Endothelial cell of umbilical vein (primary cell): Measurements from ENCODE around the gene DTD1. TPM values are rescaled to one million over a fixed set of nuclear protein-coding genes. Genes with fewer than 3 reads are reported as not detected.

Source experiments
- BruUV-seq: library from RNA; stranded (reverse); fragments of 400-500 nt; replicated peaks from 2 replicates; lab custom pipeline; 2021; lab: Mats Ljungman, UMichigan
- CTCF ChIA-PET: fragments of 300-600, 350-600 bp; sonication (Branson Sonifier 250); formaldehyde crosslinking; loops from one replicate; lab custom pipeline; 2021; ENCODE audit warnings: antibody characterized with exemption, inconsistent platforms; lab: Charles Lee
- POLR2A ChIA-PET: fragments of 300-600, 350-600 bp; sonication (Branson Sonifier 250); formaldehyde crosslinking; loops from one replicate; lab custom pipeline; 2021; ENCODE audit warnings: antibody characterized with exemption, inconsistent platforms; lab: Charles Lee
- DNase-seq: peaks from one replicate; pipeline ENCODE4 v3.0.0-alpha.2; 2011; ENCODE audit warnings: low read depth, low spot score
- FAIRE-seq: peaks from 2 replicates; lab custom pipeline; 2011; peaks lifted over from hg19 to GRCh38; lab: Jason Lieb, UNC
- H2AFZ ChIP-seq: 2 replicates; pipeline ENCODE4 v1.6.0; 2012; ENCODE audit warnings: low read depth, low read length, control low read depth, inconsistent platforms
- H3K27ac ChIP-seq: 2 replicates; pipeline ENCODE4 v1.5.1; 2011; ENCODE audit warnings: low read depth, mild to moderate bottlenecking, control low read depth, low read length, moderate library complexity; ENCODE audit not compliant: insufficient read depth
- H3K27me3 ChIP-seq, 2 experiments: 2 replicates each; pipeline versions ENCODE4 v1.6.0 to v1.6.1; 2011; ENCODE audit warnings: low read length in 2 of 2, mixed read lengths in 1 of 2; ENCODE audit not compliant: control insufficient read depth in 2 of 2, insufficient read depth in 2 of 2
- H3K36me3 ChIP-seq, 2 experiments: 2 replicates in 1 of 2; 3 replicates in 1 of 2; pipeline ENCODE4 v1.5.1; 2011; ENCODE audit warnings: low read length in 2 of 2, mild to moderate bottlenecking in 1 of 2, moderate library complexity in 1 of 2; ENCODE audit not compliant: control insufficient read depth in 2 of 2, insufficient read depth in 2 of 2; ENCODE audit errors: extremely low read depth in 1 of 2
- H3K4me1 ChIP-seq: 3 replicates; pipeline ENCODE4 v1.5.1; 2011; ENCODE audit warnings: mild to moderate bottlenecking, low read length; ENCODE audit not compliant: control insufficient read depth, insufficient read depth; ENCODE audit errors: extremely low read depth
- H3K4me2 ChIP-seq: 2 replicates; pipeline ENCODE4 v1.6.1; 2011; ENCODE audit warnings: low read length, control low read depth, mixed read lengths; ENCODE audit not compliant: insufficient read depth
- H3K4me3 ChIP-seq, 3 experiments: fragments of 200-600 bp in 1 of 3; sonication (generic), shearing (Covaris generic) in 1 of 3; replicated peaks in 1 of 3; 2 replicates each; pipeline ENCODE4 v1.5.1; 2011 to 2016; ENCODE audit warnings: control low read depth in 3 of 3, low read length in 3 of 3, mild to moderate bottlenecking in 2 of 3, inconsistent platforms in 1 of 3, low read depth in 1 of 3, moderate library complexity in 1 of 3; ENCODE audit not compliant: insufficient read depth in 1 of 3
- H3K79me2 ChIP-seq: 2 replicates; pipeline ENCODE4 v1.6.0; 2012; ENCODE audit warnings: low read length, inconsistent platforms; ENCODE audit not compliant: control insufficient read depth, insufficient read depth
- H3K9ac ChIP-seq: replicated peaks from 2 replicates; pipeline ENCODE3; 2011; ENCODE audit warnings: low read length, control low read depth; ENCODE audit not compliant: insufficient read depth; ENCODE audit errors: extremely low read depth
- H3K9me1 ChIP-seq: replicated peaks from 3 replicates; pipeline ENCODE4 v1.6.0; 2011; ENCODE audit warnings: mild to moderate bottlenecking, low read length; ENCODE audit not compliant: control insufficient read depth, insufficient read depth; ENCODE audit errors: extremely low read depth
- H3K9me3 ChIP-seq: replicated peaks from 2 replicates; pipeline ENCODE4 v1.5.1; 2012; ENCODE audit warnings: low read length, inconsistent platforms; ENCODE audit not compliant: control insufficient read depth, insufficient read depth
- H4K20me1 ChIP-seq: replicated peaks from 2 replicates; pipeline ENCODE3; 2011; ENCODE audit warnings: mild to moderate bottlenecking, low read length; ENCODE audit not compliant: control insufficient read depth, insufficient read depth; ENCODE audit errors: extremely low read depth
- EZH2 ChIP-seq: IDR thresholded peaks from 2 replicates; pipeline ENCODE4 v1.6.1; 2012; ENCODE audit warnings: borderline replicate concordance, low read depth, mild to moderate bottlenecking, moderate library complexity, low read length, inconsistent platforms; ENCODE audit not compliant: severe bottlenecking
- FOS ChIP-seq: IDR thresholded peaks from 2 replicates; pipeline ENCODE4 v1.6.1; 2011; ENCODE audit warnings: mild to moderate bottlenecking, low read length, moderate library complexity, borderline replicate concordance; ENCODE audit not compliant: insufficient read depth
- GATA2 ChIP-seq: IDR thresholded peaks from 2 replicates; pipeline ENCODE4 v1.7.0; 2011; ENCODE audit warnings: low read depth, mild to moderate bottlenecking, moderate library complexity, mixed read lengths, low read length; ENCODE audit not compliant: insufficient read length, insufficient read depth
- JUN ChIP-seq: IDR thresholded peaks from 2 replicates; pipeline ENCODE4 v1.6.1; 2011; ENCODE audit warnings: borderline replicate concordance, low read depth; ENCODE audit not compliant: insufficient read length, insufficient read depth
- MYC ChIP-seq: IDR thresholded peaks from one replicate; pipeline ENCODE4 v1.6.1; 2011; ENCODE audit warnings: mild to moderate bottlenecking, low read depth, low read length
- POLR2A ChIP-seq: IDR thresholded peaks from 2 replicates; pipeline ENCODE4 v1.6.1; 2012; ENCODE audit warnings: low read depth, mild to moderate bottlenecking, control low read depth, low read length
- POLR2AphosphoS5 ChIP-seq: IDR thresholded peaks from 2 replicates; pipeline ENCODE4 v1.6.1; 2012; ENCODE audit warnings: low read depth, mild to moderate bottlenecking, control low read depth, low read length, moderate library complexity; ENCODE audit not compliant: insufficient read depth
- dilution Hi-C: fragments of 300-500 bp; cut with MboI; formaldehyde crosslinking; loops from one replicate; pipeline ENCODE4 v1.15.0; 2019; ENCODE audit warnings: low sequenced_read_pairs; ENCODE audit not compliant: extremely low pct_ligation_motif_present
- intact Hi-C: fragments of 100-400 bp; cut with micrococcal nuclease; formaldehyde crosslinking; loops from one replicate; pipeline ENCODE4 v1.10.0; 2022
- polyA plus RNA-seq, 4 experiments: library from polyadenylated mRNA; depleted of rRNA in 3 of 4; stranded (reverse) in 3 of 4; unstranded in 1 of 4; fragments of >200 nt; gene quantifications; 2 replicates each; pipeline versions ENCODE4 v1.2.1 to v1.2.3, GENCODE V29; 2011 to 2012; ENCODE audit warnings: missing spikeins in 1 of 4
- total RNA-seq: library from RNA; stranded (reverse); gene quantifications from 2 replicates; pipeline ENCODE4 v1.2.3, GENCODE V29; 2021
- TF ChIP-seq, protein P1 (sequence below): IDR thresholded peaks from 2 replicates; pipeline ENCODE4 v1.6.1; 2011; ENCODE audit not compliant: insufficient read depth, insufficient read length
- TF ChIP-seq, protein P2 (sequence below), 2 donors: IDR thresholded peaks; 1 replicate in 1 of 2; 2 replicates in 1 of 2; pipeline ENCODE4 v1.5.1; 2011; ENCODE audit warnings: low read length in 2 of 2, mild to moderate bottlenecking in 2 of 2, moderate library complexity in 2 of 2, control low read depth in 1 of 2, inconsistent platforms in 1 of 2, low read depth in 1 of 2; ENCODE audit not compliant: insufficient read depth in 1 of 2; ENCODE audit errors: extremely low read depth in 1 of 2

The DTD1 gene
- total and polyA plus RNA-seq, 2 donors (not counting 3 experiments of a cell fraction or from before 2014, with no cell fraction given) = 48.2 to 50.8 TPM

DNA sequence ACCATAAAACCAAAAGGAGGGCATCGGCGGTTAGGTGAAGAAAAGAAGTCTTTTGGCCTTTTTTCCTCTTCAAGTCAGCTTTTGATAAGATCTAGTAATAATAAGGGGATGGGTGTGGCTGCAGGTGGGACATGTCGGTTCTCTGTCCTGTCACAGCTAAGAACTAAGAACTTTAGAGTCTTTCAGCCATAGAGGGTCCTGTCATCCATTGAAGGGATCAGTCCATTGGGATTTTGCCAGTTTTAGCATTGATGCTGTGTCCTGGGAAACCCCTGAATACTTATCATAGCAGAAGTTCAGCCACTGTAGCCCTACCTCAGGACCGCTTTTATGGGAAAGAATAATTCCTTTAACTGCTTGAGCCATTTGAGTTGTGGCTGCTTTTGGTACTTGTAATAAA lies 207.5 kb downstream of the DTD1 start:
- CTCF ChIA-PET = no interaction called here
- Histone ChIP-seq H3K27ac (no peak overlapping the region), H3K27me3 (peaks cover 0 to 2% of the 10 kb centered on the region in 2 experiments), H3K4me1 (peaks cover 5% of the 10 kb centered on the region), H3K79me2 (no peaks in the 10 kb centered on the region), H3K4me3 (no peak overlapping the region), H3K9me3 (no peaks in the 10 kb centered on the region), H3K4me2 (no peak overlapping the region), H3K36me3 (no peaks in the 10 kb centered on the region), H3K9me1 (no peaks in the 10 kb centered on the region), H4K20me1 (no peaks in the 10 kb centered on the region), H3K9ac (no peak overlapping the region), H2AFZ (no peak overlapping the region)
- no TSS peak for BruUV-seq
- dilution Hi-C loops = no loop called here
- TF ChIP-seq POLR2A (no peak), GATA2 (no peak), JUN (no peak), POLR2AphosphoS5 (no peak), FOS (no peak), EZH2 (no peak), MYC (no peak)
- TF ChIP-seq, protein P1, sequence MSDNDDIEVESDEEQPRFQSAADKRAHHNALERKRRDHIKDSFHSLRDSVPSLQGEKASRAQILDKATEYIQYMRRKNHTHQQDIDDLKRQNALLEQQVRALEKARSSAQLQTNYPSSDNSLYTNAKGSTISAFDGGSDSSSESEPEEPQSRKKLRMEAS = no peak
- TF ChIP-seq, protein P2, sequence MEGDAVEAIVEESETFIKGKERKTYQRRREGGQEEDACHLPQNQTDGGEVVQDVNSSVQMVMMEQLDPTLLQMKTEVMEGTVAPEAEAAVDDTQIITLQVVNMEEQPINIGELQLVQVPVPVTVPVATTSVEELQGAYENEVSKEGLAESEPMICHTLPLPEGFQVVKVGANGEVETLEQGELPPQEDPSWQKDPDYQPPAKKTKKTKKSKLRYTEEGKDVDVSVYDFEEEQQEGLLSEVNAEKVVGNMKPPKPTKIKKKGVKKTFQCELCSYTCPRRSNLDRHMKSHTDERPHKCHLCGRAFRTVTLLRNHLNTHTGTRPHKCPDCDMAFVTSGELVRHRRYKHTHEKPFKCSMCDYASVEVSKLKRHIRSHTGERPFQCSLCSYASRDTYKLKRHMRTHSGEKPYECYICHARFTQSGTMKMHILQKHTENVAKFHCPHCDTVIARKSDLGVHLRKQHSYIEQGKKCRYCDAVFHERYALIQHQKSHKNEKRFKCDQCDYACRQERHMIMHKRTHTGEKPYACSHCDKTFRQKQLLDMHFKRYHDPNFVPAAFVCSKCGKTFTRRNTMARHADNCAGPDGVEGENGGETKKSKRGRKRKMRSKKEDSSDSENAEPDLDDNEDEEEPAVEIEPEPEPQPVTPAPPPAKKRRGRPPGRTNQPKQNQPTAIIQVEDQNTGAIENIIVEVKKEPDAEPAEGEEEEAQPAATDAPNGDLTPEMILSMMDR (IDR thresholded peaks at IDR 0.05; ENCODE audit: extremely low read depth in 1 of 2, insufficient read depth in 1 of 2, low read depth in 1 of 2, low read length in 2 of 2) = no peak
- FAIRE-seq (no peak), DNase-seq (no peak)
- POLR2A ChIA-PET = interaction anchor here (0.6 kb wide), 1 partner anchor 359 kb away, joined by 6 read pairs; no protein-coding TSS in a partner anchor
- intact Hi-C loops = loop anchor here (2.0 kb wide), 1 partner anchor 163 kb away; no protein-coding TSS in a partner anchor
